ENCODE data around the gene SLC36A4.

DNA sequence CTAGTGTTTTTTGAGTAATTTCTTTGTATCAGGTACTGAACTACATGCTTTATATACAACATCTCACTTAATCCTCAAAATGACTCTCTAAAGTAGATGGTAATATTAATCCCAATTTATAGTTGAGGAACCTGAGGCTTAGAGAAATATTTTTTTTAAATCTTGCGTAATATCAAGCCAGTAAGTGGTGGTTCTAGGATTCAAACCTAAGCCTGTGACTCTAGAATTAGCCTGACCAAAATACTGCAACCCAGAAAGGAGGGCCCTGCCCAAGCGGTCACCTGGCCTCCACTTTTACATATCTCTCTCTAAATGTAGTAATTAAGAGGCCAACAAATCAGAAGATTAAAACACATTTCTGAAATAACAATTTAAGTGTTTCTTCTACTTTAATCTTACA, 28.6 kb downstream of the SLC36A4 start:
- TF ChIP-seq CTCF (IDR thresholded peaks at IDR 0.05) (no peak), EZH2 (IDR thresholded peaks at IDR 0.05) (no peak)
